Sigmoid colon (tissue), 7 donors: Measurements from ENCODE around the gene TEX35. TPM values are rescaled to one million over a fixed set of nuclear protein-coding genes. Genes with fewer than 3 reads are reported as not detected.

Source experiments
- DNase-seq: peaks from one replicate; pipeline ENCODE4 v3.0.0-alpha.2; 2019
- H3K27ac ChIP-seq, 4 donors: fragments of 200-600 bp; sonication (generic); one replicate each; pipeline ENCODE4 v1.5.1; 2016 to 2019; ENCODE audit warnings: mild to moderate bottlenecking in 1 of 4
- H3K27me3 ChIP-seq, 3 donors: fragments of 200-600 bp; sonication (generic); one replicate each; pipeline ENCODE4 v1.5.1; 2019; ENCODE audit warnings: mild to moderate bottlenecking in 1 of 3
- H3K36me3 ChIP-seq, 4 donors: fragments of 200-600 bp; sonication (generic); one replicate each; pipeline ENCODE4 v1.5.1; 2016 to 2019
- H3K4me1 ChIP-seq, 4 donors: fragments of 200-600 bp; sonication (generic); one replicate each; pipeline ENCODE4 v1.5.1; 2017 to 2019
- H3K4me3 ChIP-seq, 4 donors: fragments of 200-600 bp; sonication (generic); one replicate each; pipeline ENCODE4 v1.5.1; 2017 to 2019; ENCODE audit warnings: mild to moderate bottlenecking in 2 of 4, moderate library complexity in 1 of 4
- H3K9me3 ChIP-seq, 4 donors: fragments of 200-600 bp in 3 of 4; sonication (generic) in 3 of 4; one replicate each; pipeline versions ENCODE4 v1.5.1 to v1.6.1; 2013 to 2019
- EP300 ChIP-seq, 4 donors: sonication (generic); formaldehyde crosslinking; IDR thresholded peaks; one replicate each; pipeline ENCODE4 v1.6.1; 2017; ENCODE audit warnings: antibody characterized with exemption in 4 of 4
- POLR2A ChIP-seq, 2 donors: fragments of 450-650 bp; IDR thresholded peaks; one replicate each; pipeline ENCODE4 v1.6.1; 2016; ENCODE audit warnings: antibody characterized with exemption in 2 of 2, mild to moderate bottlenecking in 2 of 2, moderate library complexity in 2 of 2
- POLR2AphosphoS5 ChIP-seq, 4 donors: sonication (generic); formaldehyde crosslinking; IDR thresholded peaks; one replicate each; pipeline ENCODE4 v1.6.1; 2017; ENCODE audit warnings: antibody characterized with exemption in 4 of 4
- WGBS, 2 donors: extraction: QIAGEN DNeasy Blood & Tissue Kit; methylation state at CpG; one replicate each; pipeline ENCODE4 v1.1.7; 2013; 5-methylcytosine and 5-hydroxymethylcytosine counted together
- intact Hi-C: fragments of 100-400 bp; cut with DNase I; formaldehyde crosslinking; loops from one replicate; pipeline ENCODE4 v1.15.1; 2023
- polyA plus RNA-seq, 3 donors: library from polyadenylated mRNA; stranded (reverse); fragments of 200-250 nt; gene quantifications; one replicate each; pipeline ENCODE4 v1.2.3, GENCODE V29; 2013
- total RNA-seq, 4 donors: library from RNA; depleted of rRNA; stranded (reverse); fragments of >200 nt; gene quantifications; one replicate each; pipeline ENCODE4 v1.1.0, GENCODE V29; 2016
- TF ChIP-seq, protein P1 (sequence below), 4 experiments: fragments of 450-650 bp in 3 of 4; fragments of 200-600 bp in 1 of 4; IDR thresholded peaks; one replicate each; pipeline ENCODE4 v1.5.1; 2016 to 2019; ENCODE audit warnings: antibody characterized with exemption in 4 of 4, mild to moderate bottlenecking in 3 of 4, moderate library complexity in 2 of 4
- donor health status: healthy with polysubstance abuse.
- donor health status: Bipolar disorder and iron deficiency.
- donor health status: healthy.

The TEX35 gene
- total and polyA plus RNA-seq, 7 donors: not detected

DNA sequence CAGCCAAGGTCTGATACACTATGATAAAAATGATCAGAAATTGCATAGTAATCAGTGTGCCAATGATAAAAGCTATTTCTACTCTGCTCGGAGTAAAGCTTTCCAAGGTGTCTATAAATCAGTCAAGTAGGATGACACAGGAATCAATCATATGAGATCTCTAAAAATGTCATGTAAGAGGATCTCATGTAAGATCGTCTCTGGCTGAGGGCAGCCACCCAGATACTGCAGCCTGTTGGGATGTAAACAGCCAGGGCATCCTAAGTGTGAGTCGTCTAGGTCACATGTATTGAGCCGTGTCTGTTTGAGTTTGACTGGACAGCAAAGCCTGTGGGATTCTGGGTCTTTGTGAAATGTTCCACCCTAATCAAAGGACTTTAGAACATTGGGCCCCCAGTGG, 2.8 kb upstream of the TEX35 start:
- H3K9me3 ChIP-seq: no peaks in the 10 kb centered on the region
- DNase-seq: no peak
- TF ChIP-seq POLR2A (IDR thresholded peaks at IDR 0.05): no peak
- no peak for TF ChIP-seq EP300 (IDR thresholded peaks at IDR 0.05)
- TF ChIP-seq, protein P1, sequence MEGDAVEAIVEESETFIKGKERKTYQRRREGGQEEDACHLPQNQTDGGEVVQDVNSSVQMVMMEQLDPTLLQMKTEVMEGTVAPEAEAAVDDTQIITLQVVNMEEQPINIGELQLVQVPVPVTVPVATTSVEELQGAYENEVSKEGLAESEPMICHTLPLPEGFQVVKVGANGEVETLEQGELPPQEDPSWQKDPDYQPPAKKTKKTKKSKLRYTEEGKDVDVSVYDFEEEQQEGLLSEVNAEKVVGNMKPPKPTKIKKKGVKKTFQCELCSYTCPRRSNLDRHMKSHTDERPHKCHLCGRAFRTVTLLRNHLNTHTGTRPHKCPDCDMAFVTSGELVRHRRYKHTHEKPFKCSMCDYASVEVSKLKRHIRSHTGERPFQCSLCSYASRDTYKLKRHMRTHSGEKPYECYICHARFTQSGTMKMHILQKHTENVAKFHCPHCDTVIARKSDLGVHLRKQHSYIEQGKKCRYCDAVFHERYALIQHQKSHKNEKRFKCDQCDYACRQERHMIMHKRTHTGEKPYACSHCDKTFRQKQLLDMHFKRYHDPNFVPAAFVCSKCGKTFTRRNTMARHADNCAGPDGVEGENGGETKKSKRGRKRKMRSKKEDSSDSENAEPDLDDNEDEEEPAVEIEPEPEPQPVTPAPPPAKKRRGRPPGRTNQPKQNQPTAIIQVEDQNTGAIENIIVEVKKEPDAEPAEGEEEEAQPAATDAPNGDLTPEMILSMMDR (IDR thresholded peaks at IDR 0.05): no peak
- TF ChIP-seq POLR2AphosphoS5 (IDR thresholded peaks at IDR 0.05): no peak
- no peak overlapping the region for H3K27ac ChIP-seq
- H3K27me3 ChIP-seq: no peaks in the 10 kb centered on the region
- H3K4me3 ChIP-seq: no peak overlapping the region
- no peaks in the 10 kb centered on the region for H3K36me3 ChIP-seq
- intact Hi-C loops: no loop called here
- no peaks in the 10 kb centered on the region for H3K4me1 ChIP-seq
- WGBS, 2 donors: 87 to 88% methylated on average over 4 of the region's 4 CpGs

DNA sequence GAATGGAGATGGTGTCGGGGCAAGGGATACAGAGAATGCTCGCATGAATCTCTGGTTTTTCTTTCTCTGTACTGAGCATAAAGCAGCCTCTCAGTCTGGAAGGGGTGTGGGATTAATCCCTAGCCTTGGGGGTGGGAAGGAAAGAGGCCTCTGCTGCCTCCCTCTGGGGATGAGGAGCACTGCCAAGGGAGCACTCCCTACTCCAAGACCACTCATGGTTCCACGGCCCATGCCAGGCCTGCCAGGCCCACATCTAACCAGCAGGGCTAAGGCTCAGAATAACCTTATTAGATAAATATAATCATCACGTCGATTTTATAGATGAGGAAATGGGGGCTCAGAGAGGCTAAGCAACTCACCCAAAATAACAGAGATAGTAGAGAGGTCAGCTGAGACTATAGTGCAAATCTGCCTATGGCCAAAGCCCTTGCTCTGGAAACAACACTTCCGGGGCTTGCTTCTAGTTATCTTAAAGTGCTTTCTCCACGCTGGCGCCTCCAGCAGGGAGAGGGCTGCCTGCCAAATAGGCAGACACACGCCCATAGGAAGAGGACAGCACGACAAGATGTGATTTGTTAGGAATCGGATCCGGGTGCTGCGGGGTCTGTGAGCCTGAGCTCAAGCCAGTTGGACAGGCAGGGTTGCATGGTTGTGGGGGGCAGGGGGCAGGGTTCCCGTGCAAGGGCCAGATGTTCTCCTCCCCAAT, 522 bp downstream of the TEX35 start:
- intact Hi-C loops: no loop called here
- Histone ChIP-seq H3K4me3 (no peak overlapping the region), H3K4me1 (no peaks in the 10 kb centered on the region), H3K27me3 (no peaks in the 10 kb centered on the region), H3K9me3 (no peaks in the 10 kb centered on the region), H3K36me3 (no peaks in the 10 kb centered on the region), H3K27ac (no peak overlapping the region)
- WGBS, 2 donors: 27 to 69% methylated on average over 14 of the region's 14 CpGs
- peak; percentile 46 for DNase-seq
- TF ChIP-seq, protein P1 (IDR thresholded peaks at IDR 0.05): no peak
- no peak for TF ChIP-seq POLR2A (IDR thresholded peaks at IDR 0.05)
- TF ChIP-seq EP300 (IDR thresholded peaks at IDR 0.05): no peak
- no peak for TF ChIP-seq POLR2AphosphoS5 (IDR thresholded peaks at IDR 0.05)

DNA sequence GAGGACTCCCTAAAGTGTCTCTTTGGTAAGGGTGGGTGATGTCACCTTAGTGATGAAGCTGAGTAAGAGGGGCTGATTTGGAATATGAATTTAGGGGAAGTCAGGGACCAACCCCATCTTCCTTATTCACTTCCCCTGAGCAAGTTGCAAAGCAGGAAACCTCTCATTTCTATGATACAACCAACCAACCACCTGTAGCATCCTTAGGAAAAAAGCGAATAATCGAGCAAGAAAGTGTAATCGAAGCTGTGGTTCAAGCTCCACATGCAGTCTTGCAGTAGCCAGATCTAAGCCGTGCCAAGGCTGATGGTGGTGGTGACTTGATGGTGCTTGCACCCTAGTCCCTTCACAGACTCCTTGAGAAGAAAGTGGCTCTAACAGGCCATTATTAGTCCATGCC, 3.2 kb downstream of the TEX35 start:
- peak; percentile 21 for DNase-seq
- Histone ChIP-seq H3K4me3 (no peak overlapping the region), H3K27me3 (no peaks in the 10 kb centered on the region), H3K36me3 (no peaks in the 10 kb centered on the region), H3K27ac (no peak overlapping the region), H3K4me1 (no peaks in the 10 kb centered on the region), H3K9me3 (no peaks in the 10 kb centered on the region)
- intact Hi-C loops: no loop called here
- 97% methylated on average over 4 of the region's 4 CpGs for WGBS, 2 donors
- TF ChIP-seq POLR2AphosphoS5 (IDR thresholded peaks at IDR 0.05) (no peak), POLR2A (IDR thresholded peaks at IDR 0.05) (no peak), EP300 (IDR thresholded peaks at IDR 0.05) (no peak)
- TF ChIP-seq, protein P1 (IDR thresholded peaks at IDR 0.05): no peak

DNA sequence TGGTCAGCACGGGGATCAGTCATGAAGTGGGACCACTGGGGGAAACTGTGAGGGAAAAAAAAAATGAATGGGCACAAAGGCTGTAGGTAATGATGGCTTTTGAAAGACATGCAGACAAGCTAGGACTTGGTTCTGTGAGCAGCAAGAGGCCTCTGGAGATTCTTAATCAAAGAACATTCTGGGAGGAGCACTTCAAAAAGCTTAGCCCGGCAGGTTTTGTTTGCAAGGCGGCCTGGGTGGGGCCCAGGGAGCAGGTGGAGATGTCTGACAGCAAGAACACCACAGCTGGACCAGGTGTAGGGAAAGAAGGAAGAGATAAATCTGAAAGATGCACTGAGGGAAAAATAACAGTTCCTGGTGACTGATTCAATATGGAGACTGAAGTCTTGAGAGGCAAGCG, 6.0 kb downstream of the TEX35 start:
- intact Hi-C loops: no loop called here
- no peak for TF ChIP-seq EP300 (IDR thresholded peaks at IDR 0.05)
- TF ChIP-seq, protein P1 (IDR thresholded peaks at IDR 0.05): no peak
- no peak for TF ChIP-seq POLR2AphosphoS5 (IDR thresholded peaks at IDR 0.05)
- TF ChIP-seq POLR2A (IDR thresholded peaks at IDR 0.05): no peak
- Histone ChIP-seq H3K9me3 (no peaks in the 10 kb centered on the region), H3K4me3 (no peak overlapping the region), H3K27ac (no peak overlapping the region), H3K4me1 (no peaks in the 10 kb centered on the region), H3K36me3 (no peaks in the 10 kb centered on the region), H3K27me3 (no peaks in the 10 kb centered on the region)
- DNase-seq: peak; percentile 24
- 21 to 69% methylated on average over 4 of the region's 4 CpGs for whole genome bisulfite sequencing, 2 donors

DNA sequence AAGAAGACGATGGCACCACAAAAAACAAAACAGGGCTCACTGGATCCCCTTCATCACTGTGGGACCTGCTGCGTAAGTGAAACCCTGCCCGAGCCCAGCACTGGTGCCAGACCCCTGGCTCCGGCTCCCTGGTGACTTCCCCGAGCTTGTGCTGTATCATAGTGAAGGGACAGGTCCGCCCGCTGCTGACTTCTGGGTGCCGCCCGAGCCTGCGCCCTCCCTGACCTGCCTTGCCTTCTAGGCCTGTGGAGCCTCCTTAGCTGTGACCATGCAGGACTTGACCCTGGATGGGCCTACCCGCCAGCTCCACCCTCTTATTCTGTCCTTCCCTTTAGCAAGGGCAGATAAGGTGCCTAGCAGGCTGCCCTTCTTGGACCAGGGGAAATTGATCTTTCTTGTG, 7.9 kb downstream of the TEX35 start:
- no peaks in the 10 kb centered on the region for H3K27me3 ChIP-seq
- H3K9me3 ChIP-seq: no peaks in the 10 kb centered on the region
- no peaks in the 10 kb centered on the region for H3K36me3 ChIP-seq
- peak; percentile 36 for DNase-seq
- H3K4me1 ChIP-seq: no peaks in the 10 kb centered on the region
- no peak overlapping the region for H3K27ac ChIP-seq
- whole genome bisulfite sequencing, 2 donors: 96% methylated on average over 11 of the region's 11 CpGs
- TF ChIP-seq POLR2A (IDR thresholded peaks at IDR 0.05) (no peak), EP300 (IDR thresholded peaks at IDR 0.05) (no peak), POLR2AphosphoS5 (IDR thresholded peaks at IDR 0.05) (no peak)
- TF ChIP-seq, protein P1 (IDR thresholded peaks at IDR 0.05): no peak
- H3K4me3 ChIP-seq: no peak overlapping the region
- intact Hi-C loops: no loop called here
